GM18498 (cell line): ENCODE data around the gene RASAL2.
A peak's percentile ranks its signal among the peaks of the same experiment; 100 is the strongest.
"Not testable (repeated sequence)": the region's sequence is repeated elsewhere in the genome, so short reads cannot be mapped to it uniquely, and the experiment has no call there.

Experiments
- ATAC-seq: cut with Tn5 transposase; IDR thresholded peaks from one replicate; pipeline ENCODE4 v1.9.1; 2021; ENCODE audit warnings: mild to moderate bottlenecking, moderate library complexity; ENCODE audit not compliant: unreplicated experiment

RASAL2 gene

DNA sequence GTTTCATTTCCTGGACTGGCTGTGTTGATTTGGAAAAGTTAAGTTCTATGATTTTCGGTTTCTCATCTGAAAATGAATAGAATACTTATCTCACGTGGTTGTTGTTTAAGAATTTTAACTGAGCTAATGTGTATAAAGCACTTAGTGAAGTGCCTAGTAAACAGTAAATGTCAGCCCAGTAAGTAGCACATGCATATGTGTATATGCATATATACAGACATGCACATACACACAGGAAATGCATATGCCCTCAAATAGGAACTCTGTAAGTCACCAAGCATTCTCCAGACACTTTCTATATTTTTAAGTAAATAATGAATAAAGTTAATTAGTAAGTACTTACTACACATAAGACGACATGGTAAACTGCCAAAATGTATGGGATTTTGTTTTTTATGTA, 274.3 kb downstream of the RASAL2 start:
- ATAC-seq: no peak

DNA sequence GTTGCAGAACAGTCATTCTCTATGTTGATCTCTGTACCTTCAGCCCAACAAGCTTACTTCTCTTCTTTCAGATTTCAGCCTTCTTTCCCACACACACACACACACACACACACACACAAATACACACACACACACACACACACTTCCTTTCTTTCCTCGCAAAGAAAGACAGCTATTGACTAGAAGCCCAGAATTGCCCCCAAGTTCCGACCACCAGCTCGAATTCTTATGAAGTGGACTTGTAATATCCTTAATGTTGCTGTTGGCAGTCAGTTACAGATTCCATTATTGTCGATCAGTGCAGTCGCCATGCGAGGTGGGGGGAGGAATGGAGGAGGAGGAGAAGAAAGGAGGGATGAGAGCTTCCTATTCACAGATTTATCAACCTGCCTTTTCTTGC, 277.3 kb downstream of the RASAL2 start:
- ATAC-seq: no peak

DNA sequence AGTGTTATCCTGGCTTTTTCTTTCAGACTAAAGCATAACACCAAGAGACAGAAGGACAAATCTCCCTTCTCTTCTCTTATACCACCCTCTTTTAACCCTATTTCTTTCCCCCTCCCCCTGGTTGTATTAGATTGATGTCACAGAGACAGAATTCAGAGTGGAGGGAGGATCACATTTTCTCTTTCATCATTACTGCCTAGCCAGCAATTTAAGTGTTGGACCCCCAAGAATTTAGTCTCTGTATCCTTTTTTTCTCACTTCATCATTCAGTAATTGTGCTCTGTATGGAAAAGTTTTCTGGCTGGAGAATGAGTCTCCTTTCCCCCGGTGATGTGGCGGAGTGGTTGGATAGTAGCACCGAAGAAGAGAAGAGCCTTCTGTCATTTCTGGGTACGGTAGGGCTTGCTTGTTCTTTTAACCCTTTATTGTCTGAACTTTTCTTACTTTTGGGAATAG, 278.1 kb downstream of the RASAL2 start:
- no peak for ATAC-seq

DNA sequence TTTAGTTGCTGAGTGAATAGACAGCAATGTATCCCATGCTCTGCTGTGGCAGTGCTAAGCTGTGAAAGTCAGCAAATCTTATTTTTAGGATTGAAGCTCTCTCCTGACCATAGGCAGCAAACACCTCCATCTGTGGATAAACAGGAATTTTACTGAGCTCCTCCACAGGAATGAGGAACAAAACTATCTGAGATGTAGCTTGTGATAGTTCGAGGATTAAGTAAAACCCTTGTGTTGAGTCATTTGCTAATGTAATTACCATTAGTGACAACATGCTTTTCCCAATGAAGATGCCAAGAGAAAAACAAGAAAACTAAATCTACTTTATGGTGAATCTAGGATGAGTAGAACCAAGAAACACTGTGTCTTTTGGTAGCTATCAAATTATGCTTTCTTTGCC, 280.1 kb downstream of the RASAL2 start:
- no peak for ATAC-seq

DNA sequence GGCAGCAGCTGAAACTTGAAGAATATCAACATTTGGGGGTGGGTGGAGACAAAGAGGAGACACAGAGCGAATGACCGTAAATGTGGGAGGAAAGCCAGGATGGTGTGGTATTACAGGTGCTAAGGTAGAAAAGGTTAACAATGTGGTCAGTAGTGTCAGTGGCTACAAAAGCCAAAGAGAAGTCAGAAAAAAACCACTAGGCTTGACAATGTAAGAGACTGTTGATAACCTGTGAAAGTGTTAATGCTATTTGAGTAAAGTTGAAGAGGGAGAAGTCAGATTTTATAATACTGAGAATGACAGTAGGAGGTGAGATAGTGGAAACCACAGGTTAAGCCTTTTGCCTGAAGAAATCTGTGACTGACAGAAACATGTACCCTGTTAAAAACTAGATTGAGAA, 282.1 kb downstream of the RASAL2 start:
- no peak for ATAC-seq

DNA sequence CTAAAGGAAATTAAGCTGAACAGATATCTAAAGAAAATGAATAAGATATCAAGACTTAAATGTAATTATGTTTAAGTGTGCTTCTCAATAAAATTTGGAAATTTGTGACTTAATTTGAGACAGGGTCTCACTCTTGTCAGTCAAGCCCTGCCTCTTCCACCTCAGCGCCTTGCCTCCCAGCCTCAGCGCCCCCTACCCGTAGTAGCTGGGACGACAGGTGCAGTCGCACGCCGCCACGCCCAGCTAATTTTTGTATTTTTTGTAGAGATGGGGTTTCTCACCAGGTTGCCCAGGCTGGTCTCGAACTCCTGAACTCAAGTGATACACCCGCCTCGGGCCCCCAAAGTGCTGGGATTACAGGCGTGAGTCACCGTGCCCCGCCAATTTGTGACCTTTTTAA, 285.9 kb downstream of the RASAL2 start:
- no peak for ATAC-seq

DNA sequence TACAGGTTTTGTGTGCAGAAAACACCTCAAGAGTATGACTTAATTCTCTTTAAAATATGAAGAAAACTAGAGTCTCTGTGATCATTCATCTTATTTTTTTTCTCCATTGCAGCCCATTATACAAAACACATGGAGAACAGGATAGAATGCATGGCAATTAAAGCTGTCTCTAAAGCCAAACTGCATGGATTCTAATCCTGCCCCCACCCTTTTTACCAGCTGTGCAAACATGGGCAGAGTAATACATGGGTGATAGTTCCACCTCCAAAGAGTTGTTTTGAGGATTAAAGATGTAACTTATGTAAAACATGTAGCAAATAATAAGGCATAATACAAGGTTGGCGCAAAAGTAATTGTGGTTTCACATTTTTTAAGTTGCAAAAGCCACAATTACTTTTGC, 288.5 kb downstream of the RASAL2 start:
- no peak for ATAC-seq

DNA sequence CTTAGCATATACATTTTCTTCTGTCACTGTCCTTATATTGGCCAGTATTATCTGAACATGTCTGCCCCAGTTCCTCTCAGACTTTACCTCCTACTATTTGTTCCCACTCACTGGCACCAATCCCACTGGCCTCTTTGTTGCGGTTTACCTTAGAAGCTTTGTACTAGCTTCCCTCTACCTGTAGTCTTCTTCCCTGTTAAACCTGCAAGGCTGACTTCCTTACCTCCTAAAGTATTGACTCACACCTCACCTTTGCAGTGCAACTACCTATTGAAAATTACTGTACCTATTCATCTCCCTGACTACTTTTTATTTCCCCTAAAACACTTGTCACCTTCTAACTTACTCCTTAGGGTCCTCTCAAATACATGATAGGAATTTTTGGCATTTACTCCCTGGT, 291.8 kb downstream of the RASAL2 start:
- ATAC-seq: no peak

DNA sequence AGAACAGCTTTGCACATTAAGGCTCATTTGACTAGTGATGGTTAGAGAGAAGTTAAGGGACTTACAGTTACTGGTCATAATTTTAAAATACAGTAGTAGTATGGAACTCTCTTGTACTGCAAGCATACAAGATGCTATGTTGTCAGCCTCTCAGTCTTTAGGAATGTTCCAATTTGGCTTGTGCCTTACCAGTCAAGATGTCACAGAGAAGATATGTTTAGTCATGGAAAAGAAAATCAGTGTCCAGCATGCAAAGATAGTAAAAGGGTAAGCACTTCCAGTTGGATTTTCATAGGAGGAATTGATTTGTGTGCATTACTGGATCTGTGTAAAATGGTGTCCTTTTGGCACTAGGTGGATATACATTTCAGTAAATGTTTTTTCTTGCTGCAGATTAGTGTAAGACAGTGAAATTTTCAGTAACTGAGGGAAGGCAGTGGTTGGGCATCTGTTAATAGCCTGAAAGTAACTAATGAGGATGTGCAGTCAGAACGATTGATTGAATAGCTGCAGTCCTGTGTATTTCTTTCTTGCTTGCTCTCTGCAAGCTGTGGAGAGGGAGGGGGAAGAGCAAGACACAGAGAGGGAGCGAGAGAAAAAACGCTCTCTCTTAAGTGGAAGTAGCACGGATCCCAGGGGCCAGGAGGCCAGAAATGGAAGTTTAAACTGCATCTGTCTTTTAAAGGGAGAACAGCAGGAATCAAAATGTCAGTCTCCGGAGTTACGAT, 294.7 kb downstream of the RASAL2 start:
- ATAC-seq: no peak

DNA sequence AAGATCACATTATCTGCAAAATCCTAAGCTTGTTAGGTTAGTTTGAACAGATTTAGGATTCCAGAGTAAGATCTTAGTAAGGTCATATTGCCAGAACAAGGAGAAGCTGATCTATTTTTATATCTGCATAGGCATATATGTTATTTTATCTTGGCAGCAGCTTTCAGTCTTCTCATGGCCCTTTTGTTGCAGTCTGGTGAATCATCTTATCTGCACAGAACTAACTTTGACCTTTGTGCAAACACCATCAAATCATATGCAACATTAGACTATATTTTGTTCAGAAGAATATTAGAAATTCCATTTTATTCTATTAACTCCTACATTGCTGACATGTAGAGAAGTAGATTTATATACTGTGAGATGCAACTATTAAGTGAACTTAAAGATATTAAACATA, 295.5 kb downstream of the RASAL2 start:
- ATAC-seq: no peak

DNA sequence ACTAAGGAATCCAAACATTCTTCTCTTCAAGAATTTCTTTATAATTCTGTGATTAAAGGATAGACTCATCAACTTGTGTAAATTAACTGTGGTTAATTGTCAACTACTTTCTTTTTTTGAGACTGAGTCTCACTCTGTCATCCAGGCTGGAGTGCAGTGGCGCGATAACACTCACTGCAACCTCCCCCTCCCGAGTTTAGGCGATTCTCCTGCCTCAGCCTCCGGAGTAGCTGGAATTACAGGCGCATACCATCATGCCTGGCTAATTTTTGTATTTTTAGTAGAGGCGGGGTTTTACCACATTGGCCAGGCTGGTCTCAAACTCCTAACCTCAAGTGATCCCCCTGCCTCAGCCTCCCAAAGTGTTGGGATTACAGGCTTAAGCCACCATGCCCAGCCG, 296.4 kb downstream of the RASAL2 start:
- not testable (repeated sequence) for ATAC-seq

DNA sequence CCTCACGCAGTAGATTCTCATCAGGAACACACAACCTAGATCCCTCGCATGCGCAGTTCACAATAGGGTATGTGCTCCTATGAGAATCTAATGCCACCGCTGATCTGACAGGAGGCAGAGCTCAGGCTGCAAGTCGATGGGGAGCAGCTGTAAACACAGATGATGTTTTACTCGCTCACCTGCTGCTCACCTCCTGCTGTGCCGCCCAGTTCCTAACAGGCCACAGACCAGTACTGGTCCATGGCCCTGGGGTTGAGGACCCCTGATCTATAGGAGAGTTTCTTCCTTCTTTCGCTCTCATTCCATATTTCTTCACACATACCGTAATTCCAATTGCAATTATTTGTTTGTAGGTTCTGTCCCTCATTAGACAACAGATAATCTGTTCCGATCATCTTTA, 299.5 kb downstream of the RASAL2 start:
- ATAC-seq: no peak

DNA sequence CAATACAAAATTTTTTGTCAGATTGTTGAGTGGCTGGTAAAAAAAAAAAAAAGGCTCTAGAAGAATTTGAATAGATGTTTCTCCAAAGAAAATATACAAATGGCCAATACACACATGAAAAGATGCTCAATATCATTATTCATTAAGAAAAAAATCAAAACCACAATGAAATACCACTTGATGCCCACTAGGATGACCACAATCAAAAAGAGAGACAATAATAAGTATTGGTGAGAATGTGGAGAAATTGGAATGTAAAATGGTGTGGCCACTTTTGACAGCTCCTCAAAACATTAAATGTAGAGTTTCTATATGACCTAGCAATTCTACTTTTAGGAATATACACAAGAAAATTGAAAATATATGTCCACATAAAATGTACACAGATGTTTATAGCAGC, 302.9 kb downstream of the RASAL2 start:
- ATAC-seq: no peak

DNA sequence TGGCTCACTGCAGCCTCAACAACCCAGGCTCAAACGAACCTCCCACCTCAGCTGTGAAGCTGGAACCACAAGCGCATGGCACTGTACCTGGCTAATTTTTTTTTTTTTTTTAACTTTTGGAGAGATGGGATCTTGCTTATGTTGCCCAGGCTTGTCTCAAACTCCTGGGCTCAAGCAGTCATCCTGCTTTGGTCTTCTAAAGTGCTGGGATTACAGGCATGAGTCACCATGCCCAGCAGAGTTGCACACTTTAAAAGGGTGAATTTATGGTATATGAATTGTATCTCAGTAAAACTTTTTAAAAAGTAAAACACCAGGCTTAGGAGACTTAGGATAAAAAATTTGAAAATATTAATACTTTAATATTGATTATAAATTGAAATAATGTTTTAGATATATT, 303.8 kb downstream of the RASAL2 start:
- no peak for ATAC-seq

DNA sequence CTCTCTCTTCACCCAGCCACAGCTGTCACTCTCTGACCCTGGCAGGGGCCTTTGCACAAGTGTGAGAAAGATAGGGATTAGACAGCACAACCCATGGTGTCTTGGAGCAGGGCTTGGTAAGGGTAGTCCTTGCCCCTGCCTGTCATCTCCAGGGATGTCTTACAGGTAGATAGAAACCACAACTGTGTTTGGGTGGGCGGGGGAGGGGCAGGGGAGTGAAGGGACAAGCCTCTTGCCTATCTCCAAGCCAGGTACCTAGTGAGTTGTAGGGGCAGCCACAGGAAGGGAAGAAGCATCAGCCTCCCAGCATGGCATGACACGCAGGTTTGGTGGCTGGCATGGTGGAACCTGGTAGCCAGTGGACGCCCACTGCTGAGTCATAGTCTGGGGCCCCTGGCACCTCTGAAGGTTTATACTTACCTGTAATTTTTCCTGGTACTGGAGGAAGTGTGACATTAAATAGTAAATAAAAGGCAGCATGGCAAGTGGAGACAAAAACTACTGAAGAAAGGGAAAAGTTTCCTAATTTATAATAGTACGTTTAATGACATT, 305.3 kb downstream of the RASAL2 start:
- no peak for ATAC-seq

DNA sequence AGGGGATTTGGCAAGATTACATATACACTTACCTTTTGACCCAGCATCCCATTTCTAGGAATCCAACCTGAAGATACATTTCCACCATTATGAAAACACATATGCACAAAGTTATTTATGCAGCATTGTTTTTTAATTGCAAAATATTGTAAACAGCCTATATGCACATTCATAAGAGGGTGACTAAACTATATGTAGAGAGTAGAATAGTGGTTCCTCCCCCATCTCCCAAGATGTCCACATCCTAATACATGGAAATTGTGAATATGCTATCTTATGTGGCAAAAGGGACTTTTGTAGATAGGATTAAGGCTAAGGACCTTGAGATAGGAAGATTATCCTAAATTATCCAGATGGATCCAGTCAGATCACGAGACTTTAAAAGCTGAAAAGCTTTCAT, 311.2 kb downstream of the RASAL2 start:
- ATAC-seq: no peak

DNA sequence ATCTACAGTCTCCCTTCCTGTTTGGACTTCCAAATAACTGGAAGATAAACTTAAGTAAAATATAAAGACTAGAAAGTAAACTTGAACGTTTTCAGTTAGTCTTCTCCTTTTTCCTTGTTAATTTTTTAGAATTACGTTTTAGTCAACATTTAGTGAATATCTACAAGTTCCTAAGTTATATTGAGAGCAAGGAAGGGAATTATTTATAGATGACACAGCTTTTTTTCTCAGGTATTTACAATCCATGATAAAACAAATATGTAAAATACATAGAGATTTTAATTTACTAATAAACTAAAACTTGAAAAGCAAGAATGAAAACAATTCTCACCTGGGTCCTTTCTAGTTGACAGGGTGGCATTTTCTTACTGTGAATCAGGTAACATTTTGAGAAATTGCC, 313.3 kb downstream of the RASAL2 start:
- no peak for ATAC-seq

DNA sequence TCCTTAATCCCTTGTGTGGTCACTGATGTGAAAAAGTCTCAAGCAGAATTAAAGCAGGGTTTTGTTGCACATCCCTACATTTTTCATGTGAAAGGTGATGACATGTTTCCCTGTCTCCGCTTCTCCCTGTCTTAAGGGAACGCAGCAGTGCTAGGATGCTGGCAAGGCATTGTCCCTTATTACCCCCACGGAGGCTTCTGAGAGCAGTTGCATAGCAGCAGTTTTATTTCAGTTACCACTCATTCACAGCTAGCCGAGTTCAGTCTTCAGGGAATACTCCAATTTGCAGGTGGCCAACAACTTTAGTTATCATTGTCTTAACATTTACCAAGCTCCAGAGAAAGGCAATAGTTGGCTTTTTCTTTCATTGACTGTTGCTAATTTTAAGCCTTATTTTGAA, 313.8 kb downstream of the RASAL2 start:
- ATAC-seq: no peak

DNA sequence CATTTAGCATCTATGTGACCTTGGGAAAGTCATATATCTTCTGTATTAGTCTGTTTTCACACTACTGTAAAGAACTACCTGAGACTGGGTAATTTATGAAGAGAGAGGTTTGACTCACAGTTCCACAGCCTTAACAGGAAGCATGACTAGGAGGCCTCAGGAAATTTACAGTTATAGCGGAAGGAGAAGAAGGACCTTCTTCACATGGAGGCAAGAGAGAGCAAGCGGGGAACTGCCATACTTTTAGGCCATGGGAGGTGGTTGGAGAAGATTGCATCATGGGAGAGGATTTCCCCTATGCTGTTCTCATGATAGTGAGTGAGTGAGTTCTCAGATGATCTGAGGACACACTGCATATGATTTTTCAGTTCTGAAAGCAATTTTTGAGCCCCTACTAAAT, 315.0 kb downstream of the RASAL2 start:
- no peak for ATAC-seq

DNA sequence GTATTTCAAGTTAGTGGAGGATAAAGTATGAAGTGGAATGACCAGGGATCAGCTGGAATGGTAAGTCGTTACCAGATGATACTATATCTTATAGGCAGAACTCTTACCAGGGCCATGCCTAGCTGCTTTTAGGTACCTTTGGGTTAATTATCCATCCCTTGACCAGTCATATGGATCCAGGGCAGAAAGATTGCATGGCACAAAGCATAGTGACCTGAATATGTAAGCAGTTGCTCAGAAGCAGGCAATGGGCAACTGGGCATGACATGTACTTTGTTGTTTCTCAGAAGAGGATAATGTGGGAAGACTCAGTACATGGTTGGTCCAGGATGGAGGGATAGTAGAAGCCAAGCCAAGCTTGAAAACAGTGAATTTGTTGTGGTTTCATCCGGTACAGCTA, 315.6 kb downstream of the RASAL2 start:
- ATAC-seq: no peak

DNA sequence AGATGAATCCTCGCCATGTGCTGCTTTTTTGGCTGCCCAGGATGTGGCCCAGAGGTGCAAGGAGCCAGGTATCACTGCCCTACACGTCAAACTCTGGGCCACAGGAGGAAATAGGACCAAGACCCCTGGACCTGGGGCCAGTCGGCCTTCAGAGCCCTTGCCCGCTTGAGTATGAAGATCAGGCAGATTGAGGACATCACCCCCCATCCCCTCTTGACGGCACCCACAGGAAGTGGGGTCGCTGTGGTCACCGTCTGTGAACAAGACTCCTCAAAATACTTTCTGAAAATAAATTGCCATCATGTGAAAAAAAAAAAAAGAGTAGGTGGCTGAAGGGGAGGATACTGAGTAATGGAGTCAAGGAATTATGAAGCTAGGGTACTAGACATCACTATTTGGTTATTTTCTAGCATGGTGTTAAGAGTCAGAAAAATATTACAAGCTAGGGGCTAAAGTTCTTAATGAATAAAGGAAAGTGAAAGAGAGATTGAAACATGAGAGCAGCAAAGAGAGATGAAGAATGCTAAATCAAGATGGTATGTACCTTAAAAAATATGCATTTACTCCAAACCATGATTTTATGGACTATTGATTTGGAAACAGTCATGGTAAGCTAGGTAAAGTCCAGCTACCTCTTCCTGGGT, 318.0 kb downstream of the RASAL2 start:
- peak; percentile 84 for ATAC-seq

DNA sequence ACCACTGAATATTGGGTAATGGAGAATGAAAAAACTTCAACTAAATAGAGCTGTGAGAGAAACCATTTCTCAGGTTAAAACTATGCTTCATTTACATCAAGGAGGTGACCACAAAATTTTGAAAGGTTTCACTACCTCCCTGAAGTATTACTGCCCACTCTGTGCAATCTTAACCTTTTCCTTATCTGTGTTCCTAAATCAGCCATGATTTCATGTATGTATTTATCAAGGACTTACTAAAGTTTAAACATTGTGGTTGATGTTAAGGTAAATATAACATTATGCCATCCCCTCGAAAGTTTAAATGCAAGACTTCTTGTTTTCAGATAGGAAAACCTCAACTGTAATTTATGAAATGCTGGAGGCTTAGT, 318.5 kb downstream of the RASAL2 start:
- ATAC-seq: peak; percentile 90

DNA sequence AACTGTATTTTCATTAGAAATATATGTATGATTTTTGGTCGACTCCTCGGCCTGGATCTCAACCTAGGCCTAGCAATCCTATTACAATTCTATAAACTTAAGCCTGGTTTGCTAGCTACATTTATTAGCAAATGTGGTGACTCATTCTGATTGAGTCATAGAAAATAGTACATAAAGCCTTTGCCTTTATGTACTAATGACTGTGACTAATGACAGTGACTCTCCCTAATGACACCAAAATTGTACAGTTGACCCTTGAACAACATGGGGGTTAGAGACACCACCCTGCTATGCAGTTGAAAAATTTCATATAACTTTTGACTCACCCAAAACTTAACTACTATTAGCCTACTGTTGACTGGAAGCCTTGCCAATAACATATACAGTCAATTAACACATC, 324.0 kb downstream of the RASAL2 start:
- no peak for ATAC-seq
